ENCODE results near the gene PTGIS.

Gene PTGIS

DNA sequence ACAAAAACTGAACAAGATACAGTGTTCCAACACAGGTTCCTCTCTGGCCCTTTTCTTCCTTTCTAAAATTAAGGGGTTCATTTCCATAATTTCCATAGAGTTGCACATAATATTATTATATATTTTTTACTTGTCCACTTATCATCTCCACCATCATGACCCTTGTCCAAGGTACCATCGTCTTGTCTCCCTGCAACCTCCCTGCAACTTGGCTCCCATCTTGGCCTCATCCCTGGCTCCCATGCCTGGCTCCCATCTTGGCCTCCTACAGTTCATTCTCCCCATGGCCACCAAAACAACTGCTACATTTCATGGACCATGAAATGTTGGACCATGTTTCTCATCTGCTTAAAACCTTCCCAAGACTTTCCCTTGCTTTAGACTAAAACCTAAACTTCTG, 82.4 kb downstream of the PTGIS start:
- no peak for DNase-seq

DNA sequence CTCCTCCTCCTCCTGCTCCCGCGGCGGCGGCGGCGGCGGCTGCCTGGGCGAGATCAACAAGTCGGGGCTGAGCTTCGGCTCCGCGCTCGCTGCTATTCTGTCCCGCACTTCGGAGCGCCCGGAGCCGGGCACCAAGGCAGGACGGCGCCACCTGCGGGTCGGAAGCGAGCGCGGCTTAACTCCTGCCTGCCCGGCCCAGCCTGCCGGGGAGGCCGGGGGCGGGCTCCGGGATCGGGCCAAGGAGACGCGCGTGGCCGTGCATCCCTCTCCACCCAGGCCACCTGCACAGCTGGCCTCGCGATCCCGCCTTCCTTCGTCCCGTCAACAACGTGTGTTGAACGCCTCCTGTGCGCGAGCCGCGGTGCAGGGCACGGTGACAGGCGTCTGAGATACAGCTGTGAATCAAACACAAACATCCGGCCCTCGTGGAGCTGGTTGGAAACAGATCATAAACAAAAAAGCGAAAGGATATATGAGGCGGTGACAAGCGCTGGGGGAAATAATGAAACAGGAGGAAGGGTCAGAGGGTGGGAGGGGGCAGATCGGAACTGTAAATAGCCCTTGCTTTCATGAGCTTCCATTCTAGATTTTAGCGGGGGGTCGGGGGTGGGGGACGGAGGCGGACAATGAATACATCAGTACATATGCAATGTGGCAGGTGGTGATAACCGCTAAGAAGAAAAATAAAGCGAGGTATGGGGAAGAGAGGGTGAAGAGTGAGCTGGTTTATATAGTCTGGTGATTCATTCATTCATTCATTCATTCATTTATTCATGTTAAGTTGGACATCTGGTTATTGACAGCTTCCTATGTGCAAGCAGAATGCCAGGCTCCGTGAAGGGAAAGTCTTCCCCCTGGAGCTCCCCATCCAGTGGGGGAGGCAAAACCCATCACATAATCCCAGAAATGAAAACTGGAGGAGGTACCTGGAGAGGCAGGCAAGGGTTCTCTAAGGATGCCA, 83.5 kb downstream of the PTGIS start:
- DNase-seq, result peak; percentile 54

- DNase-seq, result no peak
These were observed 84.2 kb downstream of the PTGIS start for GRCh38 chr20:49483696-49484123.

DNA sequence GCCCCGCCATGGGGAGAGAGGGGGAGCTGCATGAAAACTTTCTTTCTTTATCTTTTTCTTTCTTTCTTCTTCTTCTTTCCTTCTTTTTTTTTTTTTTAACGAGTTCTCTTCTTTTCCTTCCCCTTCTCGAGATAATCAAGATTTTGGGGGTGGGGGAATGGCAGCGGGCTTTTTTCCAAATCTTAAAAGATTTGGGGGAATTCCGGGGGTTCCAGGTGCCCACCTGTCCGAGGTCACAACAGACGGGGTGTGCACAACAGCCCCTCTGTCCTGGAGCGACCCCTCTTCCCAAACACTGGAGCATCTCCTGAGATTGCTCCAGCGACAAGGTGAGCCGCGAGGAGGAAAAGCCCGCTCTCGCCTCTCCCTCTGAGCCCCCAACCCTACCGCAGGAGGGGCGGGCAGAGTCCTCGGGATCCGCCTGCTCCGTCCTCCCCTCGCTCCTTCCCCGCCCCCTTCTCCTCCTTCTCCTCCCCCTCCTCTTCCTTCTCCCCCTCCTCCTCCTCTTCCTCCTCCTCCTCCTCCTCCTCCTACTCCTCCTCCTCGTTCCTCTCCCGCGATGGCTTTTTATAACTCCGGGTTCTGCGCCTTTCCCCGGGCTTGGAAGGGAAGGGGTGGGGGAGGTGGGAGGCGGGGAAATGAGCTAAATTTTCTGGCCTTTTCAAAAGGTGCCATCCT, 84.8 kb downstream of the PTGIS start:
- no peak for DNase-seq

DNA sequence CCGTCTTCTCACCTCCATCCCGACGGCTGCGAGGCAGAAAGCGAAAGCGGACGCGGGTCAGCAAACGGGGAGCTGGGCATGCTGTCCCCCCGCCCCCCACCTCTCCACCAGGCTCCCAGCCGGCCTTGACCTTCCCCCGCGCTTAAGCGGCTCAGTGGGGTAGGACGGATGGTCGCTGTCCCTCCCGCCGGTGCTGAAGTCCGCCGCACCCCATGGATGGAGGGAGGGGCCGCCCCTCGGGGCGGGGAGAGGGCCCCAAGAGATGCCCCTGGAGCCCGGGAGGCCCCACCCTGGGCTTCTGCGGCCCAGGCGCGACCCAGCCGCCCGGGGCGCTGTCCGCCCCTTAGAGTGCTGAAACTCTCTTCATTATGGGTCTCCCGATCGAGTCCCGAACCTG, 85.3 kb downstream of the PTGIS start, which contains the start of gene KCNB1:
Gene KCNB1, minus strand, starts transcription at position 48 of the 397 bp plus-strand sequence. CDS start 188 bp downstream, outside the sequence.
- DNase-seq, result no peak

DNA sequence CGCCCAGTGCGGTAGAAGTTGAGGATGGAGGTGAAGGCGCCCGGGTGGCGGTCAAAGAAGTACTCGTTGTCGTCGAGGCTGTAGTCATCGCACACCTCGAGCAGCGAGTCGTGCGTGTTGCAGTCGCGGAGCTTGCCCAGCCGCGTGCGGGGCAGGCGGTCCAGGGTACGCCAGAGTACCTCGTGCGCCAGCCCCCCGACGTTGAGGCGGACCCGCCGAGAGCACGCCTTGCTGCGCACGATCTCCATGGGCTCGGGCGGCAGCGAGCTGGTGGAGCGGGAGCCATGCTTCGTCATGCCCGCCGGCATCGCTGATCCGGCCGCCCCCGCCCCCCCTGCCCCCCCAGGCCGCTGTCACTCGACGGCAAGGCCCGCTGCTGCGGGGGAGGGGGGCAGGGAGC, 85.8 kb downstream of the PTGIS start:
- no peak for DNase-seq

DNA sequence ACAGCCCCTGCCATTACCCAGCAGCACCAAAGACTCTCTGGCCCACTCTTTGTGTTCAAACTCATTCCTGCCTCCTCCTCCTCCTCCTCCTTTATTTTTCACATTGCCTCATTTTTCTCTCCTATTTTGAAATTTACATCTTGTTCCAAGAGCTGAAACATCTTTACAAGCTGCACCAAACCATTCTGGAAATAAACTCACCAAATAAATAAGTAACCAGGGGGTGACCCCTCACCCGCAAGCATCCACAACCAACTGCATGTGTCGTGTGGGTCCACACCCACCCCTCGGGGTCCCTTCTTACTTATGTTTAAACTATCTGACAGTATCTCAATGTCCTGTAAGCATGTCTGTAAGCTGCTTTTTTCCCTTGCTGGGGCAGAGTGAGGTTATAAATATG, 86.8 kb downstream of the PTGIS start:
- no peak for DNase-seq

GRCh38 chr20:49480236-49480635, 87.7 kb downstream of the PTGIS start:
- DNase-seq, result no peak

GRCh38 chr20:49479785-49480184, 88.2 kb downstream of the PTGIS start:
- DNase-seq, result no peak

- no peak for DNase-seq
These were observed 88.9 kb downstream of the PTGIS start for GRCh38 chr20:49478754-49479689.

- no peak for DNase-seq
These were observed 89.7 kb downstream of the PTGIS start for GRCh38 chr20:49478266-49478665.

- no peak for DNase-seq
These were observed 90.7 kb downstream of the PTGIS start for GRCh38 chr20:49477200-49477599.

GRCh38 chr20:49476016-49476355, 92.0 kb downstream of the PTGIS start:
- no peak for DNase-seq

- DNase-seq, result peak; percentile 30
These were observed 92.5 kb downstream of the PTGIS start for GRCh38 chr20:49475292-49476015.

- no peak for DNase-seq
These were observed 96.5 kb downstream of the PTGIS start for GRCh38 chr20:49471397-49471796.

DNA sequence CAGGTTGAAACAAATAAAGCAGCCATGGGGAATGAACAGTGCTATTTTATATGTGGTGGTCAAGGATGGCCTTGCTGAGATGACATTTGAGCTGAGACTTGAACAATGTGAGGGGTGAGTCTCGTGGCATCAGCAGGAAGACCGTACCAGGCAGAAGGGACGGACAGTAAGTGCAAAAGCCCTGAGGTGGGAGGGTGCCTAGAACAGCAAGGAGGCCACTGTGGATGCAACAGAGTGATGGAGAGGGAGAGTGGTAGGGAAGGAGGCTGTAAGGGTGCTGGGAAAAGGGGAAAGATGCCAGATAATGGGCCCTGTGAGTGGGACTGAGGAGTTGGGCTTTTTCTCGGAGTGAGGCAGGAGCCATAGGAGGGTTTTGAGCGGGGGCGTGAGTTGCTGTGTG, 97.0 kb downstream of the PTGIS start:
- DNase-seq, result no peak

GRCh38 chr20:49469060-49469459, 98.9 kb downstream of the PTGIS start:
- DNase-seq, result no peak

DNA sequence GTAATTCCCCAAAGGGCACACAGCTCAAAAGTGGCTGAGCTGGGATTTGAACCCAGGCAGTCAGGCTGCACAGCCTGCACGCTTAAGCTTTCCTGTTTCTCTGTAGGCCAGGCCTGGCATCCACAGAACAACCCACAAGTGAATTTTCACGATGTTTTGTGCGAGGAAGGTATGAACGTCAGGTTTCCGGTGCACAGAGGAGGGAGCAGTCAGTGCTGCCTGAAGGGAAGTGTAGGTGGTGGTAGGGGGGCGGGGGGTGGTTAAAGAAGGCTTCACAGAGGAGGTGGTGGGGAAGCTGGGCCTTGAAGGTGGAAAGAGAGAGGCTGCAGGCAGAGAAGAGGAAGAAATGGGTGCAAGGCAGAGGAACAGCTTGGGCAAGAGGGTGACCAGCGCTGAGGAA, 99.5 kb downstream of the PTGIS start:
- no peak for DNase-seq

GRCh38 chr20:49466114-49466912, 101.6 kb downstream of the PTGIS start:
- no peak for DNase-seq

GRCh38 chr20:49464556-49464955, 103.4 kb downstream of the PTGIS start:
- DNase-seq, result no peak

DNA sequence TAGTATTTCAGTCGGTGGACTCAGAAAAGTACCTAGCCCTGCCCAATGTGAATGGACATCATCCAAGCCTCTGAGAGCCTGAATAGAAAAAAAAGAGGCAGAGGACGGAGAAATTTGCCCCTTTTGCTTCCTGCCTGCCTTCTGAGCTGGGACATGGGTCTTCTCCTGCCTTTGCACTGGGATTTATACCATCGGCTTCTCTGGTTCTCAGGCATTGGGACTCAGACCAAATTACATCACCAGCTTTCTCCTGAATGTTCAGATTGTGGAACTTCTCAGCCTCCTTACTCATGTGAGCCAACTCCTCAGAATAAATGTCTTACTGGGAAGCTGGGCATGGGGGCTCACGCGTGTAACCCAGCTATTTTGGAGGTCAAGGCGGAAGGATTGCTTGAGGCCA, 105.3 kb downstream of the PTGIS start:
- no peak for DNase-seq
